Fibroblast of mammary gland (primary cell): ENCODE data around the gene CORO2B.
A peak's percentile ranks its signal among the peaks of the same experiment; 100 is the strongest.

ENCODE experiments used
- DNase-seq: peaks from one replicate; pipeline ENCODE4 v3.0.0-alpha.2; 2010; ENCODE audit warnings: low read depth
- H3K4me3 ChIP-seq: 2 replicates; pipeline ENCODE4 v1.5.1; 2011; ENCODE audit warnings: low read depth, mild to moderate bottlenecking, low read length, moderate library complexity; ENCODE audit not compliant: control insufficient read depth
- TF ChIP-seq, protein P1 (sequence below): conservative IDR thresholded peaks from 2 replicates; pipeline ENCODE4 v1.5.1; 2011; ENCODE audit warnings: low read depth, low read length, inconsistent platforms; ENCODE audit not compliant: control insufficient read depth, insufficient read depth

CORO2B gene

DNA sequence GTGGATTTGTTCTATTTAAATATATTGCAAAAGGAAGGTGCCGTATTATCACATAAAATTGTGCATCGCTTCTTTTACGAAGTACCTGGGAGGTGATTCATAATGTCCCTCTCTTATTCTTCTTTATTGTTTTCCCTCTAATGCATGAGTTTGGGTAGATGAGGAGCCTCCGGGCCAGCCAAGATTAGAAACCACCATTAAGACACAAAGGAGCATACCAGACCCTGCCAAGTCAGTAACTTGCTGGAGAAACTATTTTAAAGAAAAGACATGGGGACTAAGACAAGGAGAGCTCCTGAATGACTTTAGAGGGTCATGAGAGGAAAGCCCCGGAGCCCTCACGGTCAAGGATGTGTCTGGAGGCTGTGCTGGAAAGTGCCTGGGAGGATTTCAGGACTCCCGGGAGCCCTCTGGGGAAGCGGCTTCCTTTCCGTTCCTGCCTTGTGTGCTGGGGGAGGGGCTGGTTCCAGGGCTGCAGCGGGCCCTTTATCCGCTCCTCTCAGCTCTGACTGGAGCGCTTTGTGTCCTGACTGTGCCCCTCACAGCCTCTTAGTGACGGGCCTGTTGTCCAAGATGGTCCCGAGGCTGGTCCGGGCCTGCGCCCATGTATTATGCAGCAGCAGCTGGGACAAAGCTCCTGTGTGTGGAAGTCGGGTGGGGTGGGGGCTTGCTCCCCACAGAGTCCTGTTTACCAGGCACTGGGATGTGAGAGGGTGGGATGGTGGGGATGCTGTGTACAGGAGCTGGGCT, 35.7 kb downstream of the CORO2B start:
- no peak for DNase-seq
- TF ChIP-seq, protein P1, sequence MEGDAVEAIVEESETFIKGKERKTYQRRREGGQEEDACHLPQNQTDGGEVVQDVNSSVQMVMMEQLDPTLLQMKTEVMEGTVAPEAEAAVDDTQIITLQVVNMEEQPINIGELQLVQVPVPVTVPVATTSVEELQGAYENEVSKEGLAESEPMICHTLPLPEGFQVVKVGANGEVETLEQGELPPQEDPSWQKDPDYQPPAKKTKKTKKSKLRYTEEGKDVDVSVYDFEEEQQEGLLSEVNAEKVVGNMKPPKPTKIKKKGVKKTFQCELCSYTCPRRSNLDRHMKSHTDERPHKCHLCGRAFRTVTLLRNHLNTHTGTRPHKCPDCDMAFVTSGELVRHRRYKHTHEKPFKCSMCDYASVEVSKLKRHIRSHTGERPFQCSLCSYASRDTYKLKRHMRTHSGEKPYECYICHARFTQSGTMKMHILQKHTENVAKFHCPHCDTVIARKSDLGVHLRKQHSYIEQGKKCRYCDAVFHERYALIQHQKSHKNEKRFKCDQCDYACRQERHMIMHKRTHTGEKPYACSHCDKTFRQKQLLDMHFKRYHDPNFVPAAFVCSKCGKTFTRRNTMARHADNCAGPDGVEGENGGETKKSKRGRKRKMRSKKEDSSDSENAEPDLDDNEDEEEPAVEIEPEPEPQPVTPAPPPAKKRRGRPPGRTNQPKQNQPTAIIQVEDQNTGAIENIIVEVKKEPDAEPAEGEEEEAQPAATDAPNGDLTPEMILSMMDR = no peak
- H3K4me3 ChIP-seq = no peak overlapping the region

DNA sequence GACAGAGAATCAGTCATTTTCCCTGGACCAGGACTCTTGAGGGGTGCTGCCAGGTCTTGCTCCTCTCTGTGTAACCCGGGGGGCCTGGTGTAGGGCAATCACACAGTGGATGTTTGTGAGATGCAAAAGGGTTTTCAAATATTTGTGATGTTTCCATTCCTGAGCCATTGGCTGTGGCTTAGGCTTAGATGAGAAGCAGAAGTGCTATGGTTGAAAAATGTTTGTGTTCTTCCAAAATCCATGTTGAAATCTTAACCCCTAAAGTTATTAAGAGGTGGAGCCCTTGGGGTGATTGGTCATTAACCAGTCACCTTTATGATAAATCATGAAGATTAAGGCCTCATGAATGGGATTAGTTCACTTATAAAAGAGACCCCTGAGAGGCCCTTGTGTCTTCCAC, 36.5 kb downstream of the CORO2B start:
- no peak overlapping the region for H3K4me3 ChIP-seq
- DNase-seq = no peak
- TF ChIP-seq, protein P1 = no peak

- no peak overlapping the region for H3K4me3 ChIP-seq
- TF ChIP-seq, protein P1 = no peak
- DNase-seq = no peak
These were observed 37.0 kb downstream of the CORO2B start for GRCh38 chr15:68615811-68616210.

- DNase-seq = no peak
- TF ChIP-seq, protein P1 = no peak
- H3K4me3 ChIP-seq = no peak overlapping the region
These were observed 37.6 kb downstream of the CORO2B start for GRCh38 chr15:68616397-68616796.

DNA sequence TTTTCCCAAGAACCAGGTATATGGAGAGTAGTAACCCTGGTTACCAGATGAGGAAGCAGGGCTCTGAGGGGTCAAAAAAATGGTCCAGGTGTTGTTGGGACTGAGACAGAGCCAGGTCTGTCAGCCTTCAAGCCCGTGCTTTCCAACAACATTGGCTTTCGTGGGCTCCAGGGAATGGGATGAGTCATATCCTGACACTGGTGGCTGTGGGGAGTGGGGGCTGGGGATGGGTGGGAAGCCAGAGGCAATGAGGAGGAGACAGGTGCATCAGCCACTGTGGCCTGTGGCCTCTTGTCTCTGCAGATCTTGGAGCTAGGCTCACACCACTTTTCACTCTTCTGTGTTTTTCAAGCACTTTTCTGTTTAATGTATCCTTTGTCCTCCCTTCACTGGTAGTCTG, 38.2 kb downstream of the CORO2B start:
- peak; percentile 37 for DNase-seq
- H3K4me3 ChIP-seq = no peak overlapping the region
- TF ChIP-seq, protein P1 = no peak

DNA sequence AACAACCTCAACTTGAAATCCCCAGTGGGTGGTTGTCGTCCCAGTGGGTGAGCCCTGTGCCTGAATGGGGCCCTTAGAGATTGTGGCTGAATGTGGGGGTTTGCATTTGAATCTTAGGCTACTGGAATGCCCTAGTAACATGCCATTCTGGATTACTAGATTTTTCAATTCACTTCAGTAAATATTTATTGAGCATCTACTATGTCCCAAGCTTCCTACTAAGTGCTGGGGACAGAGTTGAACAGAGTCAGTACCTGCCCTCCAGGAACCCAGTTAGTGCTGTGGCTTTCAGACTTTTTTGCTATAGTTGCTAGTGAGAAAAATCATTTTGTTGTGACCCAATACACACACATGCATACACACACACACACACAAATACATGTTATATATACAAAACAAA, 39.0 kb downstream of the CORO2B start:
- TF ChIP-seq, protein P1 = no peak
- DNase-seq = no peak
- no peak overlapping the region for H3K4me3 ChIP-seq

- DNase-seq = no peak
- TF ChIP-seq, protein P1 = no peak
- no peak overlapping the region for H3K4me3 ChIP-seq
These were observed 39.6 kb downstream of the CORO2B start for GRCh38 chr15:68618394-68618793.
